ENCODE measurements around the gene NRIP3.

DNA sequence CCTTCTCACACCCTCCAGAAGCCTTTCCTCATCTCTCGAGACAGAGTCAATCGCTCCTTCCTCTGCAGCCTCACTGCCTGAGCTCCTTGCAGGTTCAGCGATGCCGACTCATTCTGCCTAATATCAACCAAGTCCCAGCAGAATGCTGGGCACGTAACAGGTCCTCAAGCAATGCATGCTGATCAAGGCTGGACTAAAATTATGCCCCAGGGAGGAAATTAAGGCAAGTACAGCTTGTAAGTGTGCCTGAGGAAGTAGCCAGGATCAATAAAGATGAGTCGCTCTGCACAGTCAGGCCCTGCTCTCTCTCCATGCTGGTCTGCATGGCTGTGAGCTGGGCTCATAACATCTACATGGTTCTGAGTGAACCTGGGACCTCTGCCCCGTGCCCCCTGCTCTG lies 25.6 kb upstream of the NRIP3 start:
- TF ChIP-seq, protein P1, sequence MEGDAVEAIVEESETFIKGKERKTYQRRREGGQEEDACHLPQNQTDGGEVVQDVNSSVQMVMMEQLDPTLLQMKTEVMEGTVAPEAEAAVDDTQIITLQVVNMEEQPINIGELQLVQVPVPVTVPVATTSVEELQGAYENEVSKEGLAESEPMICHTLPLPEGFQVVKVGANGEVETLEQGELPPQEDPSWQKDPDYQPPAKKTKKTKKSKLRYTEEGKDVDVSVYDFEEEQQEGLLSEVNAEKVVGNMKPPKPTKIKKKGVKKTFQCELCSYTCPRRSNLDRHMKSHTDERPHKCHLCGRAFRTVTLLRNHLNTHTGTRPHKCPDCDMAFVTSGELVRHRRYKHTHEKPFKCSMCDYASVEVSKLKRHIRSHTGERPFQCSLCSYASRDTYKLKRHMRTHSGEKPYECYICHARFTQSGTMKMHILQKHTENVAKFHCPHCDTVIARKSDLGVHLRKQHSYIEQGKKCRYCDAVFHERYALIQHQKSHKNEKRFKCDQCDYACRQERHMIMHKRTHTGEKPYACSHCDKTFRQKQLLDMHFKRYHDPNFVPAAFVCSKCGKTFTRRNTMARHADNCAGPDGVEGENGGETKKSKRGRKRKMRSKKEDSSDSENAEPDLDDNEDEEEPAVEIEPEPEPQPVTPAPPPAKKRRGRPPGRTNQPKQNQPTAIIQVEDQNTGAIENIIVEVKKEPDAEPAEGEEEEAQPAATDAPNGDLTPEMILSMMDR (IDR thresholded peaks at IDR 0.05; ENCODE audit: extremely low read depth in 1 of 2, insufficient read depth in 1 of 2, low read depth in 1 of 2, low read length in 2 of 2): no peak
- TF ChIP-seq POLR2AphosphoS5 (IDR thresholded peaks at IDR 0.05; ENCODE audit: insufficient read depth, low read depth, low read length) (no peak), JUN (IDR thresholded peaks at IDR 0.05; ENCODE audit: borderline replicate concordance, insufficient read depth, insufficient read length, low read depth) (no peak), POLR2A (IDR thresholded peaks at IDR 0.05; ENCODE audit: low read depth, low read length) (no peak), FOS (IDR thresholded peaks at IDR 0.05; ENCODE audit: borderline replicate concordance, insufficient read depth, low read length) (no peak)

All from endothelial cell of umbilical vein (primary cell).